Measurements from ENCODE around the gene RERGL.
"Not testable (repeated sequence)": the region's sequence is repeated elsewhere in the genome, so short reads cannot be mapped to it uniquely, and the experiment has no call there.

RERGL gene

GRCh38 chr12:18074001-18074400 lies 16.0 kb downstream of the RERGL start:
- H4K20me1 ChIP-seq (ENCODE audit: insufficient read depth), result no peaks in the 10 kb centered on the region
- no peaks in the 10 kb centered on the region for H3K4me1 ChIP-seq (ENCODE audit: low read depth, poor library complexity, severe bottlenecking)
- no peaks in the 10 kb centered on the region for H3K79me2 ChIP-seq (ENCODE audit: insufficient read depth, low read depth)
- no peak overlapping the region for H3K4me3 ChIP-seq (IDR thresholded peaks at IDR 0.05; ENCODE audit: insufficient read depth, low read depth, low read length)
- no peak overlapping the region for H3K4me2 ChIP-seq
- H3K9ac ChIP-seq, result no peak overlapping the region
- no peak overlapping the region for H3K27ac ChIP-seq
- no peaks in the 10 kb centered on the region for H3K27me3 ChIP-seq (ENCODE audit: insufficient read depth, low read depth)
- no peak for TF ChIP-seq CTCF (conservative IDR thresholded peaks at IDR 0.05; ENCODE audit: low read depth, low read length)
- no peak overlapping the region for H2AFZ ChIP-seq (ENCODE audit: low read depth)
- H3K36me3 ChIP-seq (ENCODE audit: insufficient read depth), result no peaks in the 10 kb centered on the region

GRCh38 chr12:18072723-18073122 lies 17.3 kb downstream of the RERGL start:
- Histone ChIP-seq H2AFZ (ENCODE audit: low read depth) (no peak overlapping the region), H3K27me3 (ENCODE audit: insufficient read depth, low read depth) (no peaks in the 10 kb centered on the region), H3K36me3 (ENCODE audit: insufficient read depth) (no peaks in the 10 kb centered on the region), H3K79me2 (ENCODE audit: insufficient read depth, low read depth) (no peaks in the 10 kb centered on the region), H3K27ac (no peak overlapping the region), H3K4me1 (ENCODE audit: low read depth, poor library complexity, severe bottlenecking) (no peaks in the 10 kb centered on the region), H4K20me1 (ENCODE audit: insufficient read depth) (no peaks in the 10 kb centered on the region), H3K4me3 (IDR thresholded peaks at IDR 0.05; ENCODE audit: insufficient read depth, low read depth, low read length) (no peak overlapping the region), H3K9ac (no peak overlapping the region), H3K4me2 (no peak overlapping the region)
- TF ChIP-seq CTCF (conservative IDR thresholded peaks at IDR 0.05; ENCODE audit: low read depth, low read length), result no peak

DNA sequence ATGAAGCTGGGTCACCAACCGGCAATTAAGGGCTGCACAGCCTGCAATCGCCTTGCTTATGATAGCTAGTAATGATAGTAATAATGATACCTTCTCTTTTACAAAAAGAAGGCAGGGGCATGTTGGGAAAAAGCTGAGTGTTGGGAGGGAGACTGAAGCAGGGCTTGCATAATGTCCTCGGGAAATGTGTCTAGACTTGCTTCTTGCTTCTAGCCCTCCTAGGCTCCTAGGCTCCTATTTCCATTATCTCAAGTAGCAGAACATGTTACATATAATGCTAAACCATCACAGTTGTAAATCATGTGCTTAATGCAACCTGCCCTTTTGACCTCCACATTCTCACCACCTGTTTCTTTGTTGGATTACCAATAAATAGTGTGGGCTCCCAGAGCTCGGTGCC lies 18.7 kb downstream of the RERGL start:
- no peaks in the 10 kb centered on the region for H4K20me1 ChIP-seq (ENCODE audit: insufficient read depth)
- H3K9ac ChIP-seq, result no peak overlapping the region
- H3K4me1 ChIP-seq (ENCODE audit: low read depth, poor library complexity, severe bottlenecking), result no peaks in the 10 kb centered on the region
- no peaks in the 10 kb centered on the region for H3K79me2 ChIP-seq (ENCODE audit: insufficient read depth, low read depth)
- no peaks in the 10 kb centered on the region for H3K36me3 ChIP-seq (ENCODE audit: insufficient read depth)
- no peaks in the 10 kb centered on the region for H3K27me3 ChIP-seq (ENCODE audit: insufficient read depth, low read depth)
- no peak overlapping the region for H3K4me3 ChIP-seq (IDR thresholded peaks at IDR 0.05; ENCODE audit: insufficient read depth, low read depth, low read length)
- H2AFZ ChIP-seq (ENCODE audit: low read depth), result no peak overlapping the region
- TF ChIP-seq CTCF (conservative IDR thresholded peaks at IDR 0.05; ENCODE audit: low read depth, low read length), result no peak
- H3K4me2 ChIP-seq, result no peak overlapping the region
- H3K27ac ChIP-seq, result no peak overlapping the region

DNA sequence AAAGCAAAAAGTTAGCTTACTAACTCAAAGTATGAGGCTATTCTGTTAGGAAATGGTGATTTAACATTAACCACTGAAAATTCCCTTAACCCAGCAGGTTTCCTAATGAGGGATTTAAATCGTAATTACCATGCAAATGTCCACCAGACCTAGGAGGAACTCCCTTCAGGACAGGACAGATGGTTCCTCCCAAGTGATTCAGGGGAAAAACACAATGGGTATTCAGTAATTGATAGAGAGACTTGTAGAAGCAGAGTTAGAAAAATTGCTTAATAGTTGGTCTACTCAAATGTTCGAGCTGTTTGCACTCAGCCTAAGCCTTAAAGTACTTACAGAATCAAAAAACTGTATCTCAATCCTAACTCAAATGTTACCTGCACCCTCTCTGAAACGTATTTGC lies 21.6 kb downstream of the RERGL start:
- Histone ChIP-seq H4K20me1 (ENCODE audit: insufficient read depth) (no peaks in the 10 kb centered on the region), H3K4me2 (no peak overlapping the region), H2AFZ (ENCODE audit: low read depth) (no peak overlapping the region), H3K79me2 (ENCODE audit: insufficient read depth, low read depth) (no peaks in the 10 kb centered on the region), H3K27ac (no peak overlapping the region), H3K4me3 (IDR thresholded peaks at IDR 0.05; ENCODE audit: insufficient read depth, low read depth, low read length) (no peak overlapping the region), H3K27me3 (ENCODE audit: insufficient read depth, low read depth) (no peaks in the 10 kb centered on the region), H3K4me1 (ENCODE audit: low read depth, poor library complexity, severe bottlenecking) (no peaks in the 10 kb centered on the region), H3K9ac (no peak overlapping the region), H3K36me3 (ENCODE audit: insufficient read depth) (no peaks in the 10 kb centered on the region)
- no peak for TF ChIP-seq CTCF (conservative IDR thresholded peaks at IDR 0.05; ENCODE audit: low read depth, low read length)

GRCh38 chr12:18066666-18067065 lies 23.3 kb downstream of the RERGL start:
- no peaks in the 10 kb centered on the region for H3K4me1 ChIP-seq (ENCODE audit: low read depth, poor library complexity, severe bottlenecking)
- no peaks in the 10 kb centered on the region for H3K79me2 ChIP-seq (ENCODE audit: insufficient read depth, low read depth)
- H3K27me3 ChIP-seq (ENCODE audit: insufficient read depth, low read depth), result no peaks in the 10 kb centered on the region
- no peaks in the 10 kb centered on the region for H4K20me1 ChIP-seq (ENCODE audit: insufficient read depth)
- no peak overlapping the region for H3K4me3 ChIP-seq (IDR thresholded peaks at IDR 0.05; ENCODE audit: insufficient read depth, low read depth, low read length)
- no peak overlapping the region for H2AFZ ChIP-seq (ENCODE audit: low read depth)
- H3K4me2 ChIP-seq, result no peak overlapping the region
- no peaks in the 10 kb centered on the region for H3K36me3 ChIP-seq (ENCODE audit: insufficient read depth)
- no peak overlapping the region for H3K27ac ChIP-seq
- H3K9ac ChIP-seq, result no peak overlapping the region
- no peak for TF ChIP-seq CTCF (conservative IDR thresholded peaks at IDR 0.05; ENCODE audit: low read depth, low read length)

GRCh38 chr12:18062867-18063266 lies 27.1 kb downstream of the RERGL start:
- not testable (repeated sequence) for H3K27me3 ChIP-seq (ENCODE audit: insufficient read depth, low read depth); H3K9ac ChIP-seq; H3K36me3 ChIP-seq (ENCODE audit: insufficient read depth); H3K79me2 ChIP-seq (ENCODE audit: insufficient read depth, low read depth); H3K4me3 ChIP-seq (IDR thresholded peaks at IDR 0.05; ENCODE audit: insufficient read depth, low read depth, low read length); H3K27ac ChIP-seq; H3K4me2 ChIP-seq; H3K4me1 ChIP-seq (ENCODE audit: low read depth, poor library complexity, severe bottlenecking); H4K20me1 ChIP-seq (ENCODE audit: insufficient read depth); H2AFZ ChIP-seq (ENCODE audit: low read depth)
